ENCODE results near the gene PAK5.

Gene PAK5

DNA sequence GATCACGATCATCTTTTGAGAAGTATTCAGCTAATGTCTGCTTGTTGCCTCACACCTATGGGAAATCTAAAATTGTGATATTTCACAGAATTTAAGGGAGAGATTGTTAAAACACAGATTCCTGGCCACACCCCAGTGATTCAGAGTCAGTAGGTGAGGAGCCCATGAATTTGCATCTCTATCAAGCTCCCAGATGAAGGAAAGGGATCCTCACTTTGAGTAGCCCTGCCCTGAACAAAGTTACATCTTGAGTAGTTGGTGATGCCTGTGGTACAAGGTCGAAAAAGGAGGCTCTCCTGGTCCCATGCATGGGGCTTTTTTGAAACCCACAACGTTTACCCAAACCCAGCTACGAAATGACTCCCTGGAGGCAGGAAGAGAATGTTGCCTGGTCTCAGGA is 79.5 kb downstream of the PAK5 start:
- DNase-seq (ENCODE audit: low read depth), result no peak
- no peak overlapping the region for H3K4me3 ChIP-seq (replicated peaks; ENCODE audit: low read depth, low read length)
- TF ChIP-seq, protein P1, sequence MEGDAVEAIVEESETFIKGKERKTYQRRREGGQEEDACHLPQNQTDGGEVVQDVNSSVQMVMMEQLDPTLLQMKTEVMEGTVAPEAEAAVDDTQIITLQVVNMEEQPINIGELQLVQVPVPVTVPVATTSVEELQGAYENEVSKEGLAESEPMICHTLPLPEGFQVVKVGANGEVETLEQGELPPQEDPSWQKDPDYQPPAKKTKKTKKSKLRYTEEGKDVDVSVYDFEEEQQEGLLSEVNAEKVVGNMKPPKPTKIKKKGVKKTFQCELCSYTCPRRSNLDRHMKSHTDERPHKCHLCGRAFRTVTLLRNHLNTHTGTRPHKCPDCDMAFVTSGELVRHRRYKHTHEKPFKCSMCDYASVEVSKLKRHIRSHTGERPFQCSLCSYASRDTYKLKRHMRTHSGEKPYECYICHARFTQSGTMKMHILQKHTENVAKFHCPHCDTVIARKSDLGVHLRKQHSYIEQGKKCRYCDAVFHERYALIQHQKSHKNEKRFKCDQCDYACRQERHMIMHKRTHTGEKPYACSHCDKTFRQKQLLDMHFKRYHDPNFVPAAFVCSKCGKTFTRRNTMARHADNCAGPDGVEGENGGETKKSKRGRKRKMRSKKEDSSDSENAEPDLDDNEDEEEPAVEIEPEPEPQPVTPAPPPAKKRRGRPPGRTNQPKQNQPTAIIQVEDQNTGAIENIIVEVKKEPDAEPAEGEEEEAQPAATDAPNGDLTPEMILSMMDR (IDR thresholded peaks at IDR 0.05; ENCODE audit: low read length, missing control alignments), result no peak

DNA sequence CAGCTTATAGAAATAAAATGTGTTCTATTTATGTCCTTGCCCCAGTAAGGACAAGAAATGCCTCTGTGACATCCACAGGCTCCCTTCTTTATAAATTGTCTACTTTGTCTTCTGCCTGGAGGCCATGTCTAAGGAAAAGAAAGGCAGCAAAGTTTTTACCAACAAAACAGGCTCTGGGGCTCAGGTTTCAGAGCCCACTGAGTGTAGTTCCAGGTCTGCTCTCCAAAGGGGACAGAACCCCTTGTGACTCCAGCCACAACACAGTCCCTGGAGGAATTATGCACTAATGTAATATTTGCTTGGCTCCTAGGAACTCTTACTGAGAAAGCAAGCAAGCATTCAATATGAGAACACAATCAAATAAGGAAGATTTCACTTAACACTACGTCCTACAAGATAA is 80.1 kb downstream of the PAK5 start:
- TF ChIP-seq, protein P1 (IDR thresholded peaks at IDR 0.05; ENCODE audit: low read length, missing control alignments), result no peak
- no peak for DNase-seq (ENCODE audit: low read depth)
- no peak overlapping the region for H3K4me3 ChIP-seq (replicated peaks; ENCODE audit: low read depth, low read length)

DNA sequence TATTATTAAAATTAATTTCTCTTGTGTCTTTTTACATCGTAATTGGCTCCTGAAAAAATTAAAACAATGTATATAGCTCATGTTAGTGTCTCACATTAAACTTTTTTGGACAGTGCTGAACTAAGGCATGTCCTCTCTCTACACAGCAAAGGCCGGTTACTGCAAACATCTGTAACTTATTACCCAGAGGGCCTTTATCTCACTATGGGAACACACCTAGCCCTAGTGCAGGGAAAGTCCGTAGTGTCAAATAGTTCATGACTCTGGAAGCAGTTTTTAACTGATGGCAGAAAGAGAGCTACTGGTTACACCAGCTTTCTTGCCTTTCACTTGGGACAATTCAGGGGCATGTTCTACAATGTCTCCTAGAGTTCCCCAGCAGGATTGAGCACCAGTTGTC is 82.2 kb downstream of the PAK5 start:
- no peak overlapping the region for H3K4me3 ChIP-seq (replicated peaks; ENCODE audit: low read depth, low read length)
- TF ChIP-seq, protein P1 (IDR thresholded peaks at IDR 0.05; ENCODE audit: low read length, missing control alignments), result no peak
- no peak for DNase-seq (ENCODE audit: low read depth)

DNA sequence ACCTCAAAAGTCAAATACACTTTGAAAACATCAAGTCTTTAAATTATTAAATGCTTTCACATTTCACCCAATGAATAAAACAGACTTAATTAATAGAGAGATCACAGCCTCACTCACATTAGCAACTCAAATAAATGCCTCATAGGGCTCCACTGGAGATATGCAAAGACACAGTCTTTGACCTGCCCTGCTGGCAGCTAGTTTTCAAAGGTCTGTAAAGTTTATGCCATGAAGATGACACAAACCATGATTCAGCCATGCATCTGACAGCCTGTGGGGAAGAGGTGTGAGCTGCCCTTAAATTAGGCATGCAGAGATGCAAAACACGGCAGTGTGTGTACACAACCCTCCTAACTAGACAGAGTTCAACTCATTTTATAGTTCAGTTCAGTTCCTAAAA is 83.6 kb downstream of the PAK5 start:
- TF ChIP-seq, protein P1 (IDR thresholded peaks at IDR 0.05; ENCODE audit: low read length, missing control alignments), result no peak
- H3K4me3 ChIP-seq (replicated peaks; ENCODE audit: low read depth, low read length), result no peak overlapping the region

DNA sequence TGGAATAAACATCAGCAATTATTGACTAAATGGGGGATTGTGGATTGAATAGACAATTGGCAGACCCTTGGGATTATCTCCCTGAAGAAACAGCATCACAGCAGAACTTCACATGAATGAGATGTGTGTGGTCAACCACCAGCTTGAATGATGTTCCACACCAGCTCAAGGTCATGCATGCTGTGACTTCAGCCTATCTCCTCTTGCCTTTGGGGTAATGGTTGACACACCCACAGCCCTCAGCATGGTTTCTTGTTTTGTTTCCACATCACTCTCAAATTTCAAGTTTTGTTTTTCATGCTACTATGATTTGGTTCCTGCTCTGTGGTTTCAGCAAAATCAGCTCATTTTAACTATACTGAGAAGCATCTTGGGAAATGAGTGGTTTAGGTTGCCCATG is 94.3 kb downstream of the PAK5 start:
- H3K4me3 ChIP-seq (replicated peaks; ENCODE audit: low read depth, low read length), result no peak overlapping the region
- DNase-seq (ENCODE audit: low read depth), result no peak
- TF ChIP-seq, protein P1 (IDR thresholded peaks at IDR 0.05; ENCODE audit: low read length, missing control alignments), result no peak

More for the DNA sequence above, 83.6 kb downstream of the PAK5 start:
- DNase-seq (ENCODE audit: low read depth), result no peak

DNA sequence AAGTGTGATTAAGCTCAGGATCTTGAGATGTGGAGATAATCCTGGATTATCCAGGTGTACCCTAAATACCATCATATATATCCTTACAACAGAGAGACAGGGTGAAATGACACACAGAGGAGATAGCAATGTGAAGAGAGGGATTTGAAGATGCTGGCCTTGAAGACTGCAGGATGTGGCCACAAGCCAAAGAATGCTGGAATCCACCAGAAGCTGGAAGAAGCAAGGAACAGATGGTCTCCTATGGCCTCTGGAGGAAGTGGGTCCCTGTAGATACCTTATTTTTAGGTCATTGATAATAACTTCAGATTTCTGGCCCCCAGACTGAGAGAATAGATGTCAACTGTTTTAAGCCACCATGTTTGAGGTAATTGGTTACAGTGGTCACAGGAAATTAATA is 95.0 kb downstream of the PAK5 start:
- DNase-seq (ENCODE audit: low read depth), result no peak
- TF ChIP-seq, protein P1 (IDR thresholded peaks at IDR 0.05; ENCODE audit: low read length, missing control alignments), result no peak
- no peak overlapping the region for H3K4me3 ChIP-seq (replicated peaks; ENCODE audit: low read depth, low read length)

GRCh38 chr20:9742821-9743220 is 96.1 kb downstream of the PAK5 start:
- TF ChIP-seq, protein P1 (IDR thresholded peaks at IDR 0.05; ENCODE audit: low read length, missing control alignments), result no peak
- H3K4me3 ChIP-seq (replicated peaks; ENCODE audit: low read depth, low read length), result no peak overlapping the region
- DNase-seq (ENCODE audit: low read depth), result no peak

All from fibroblast of pulmonary artery (primary cell).